H1 (cell line): ENCODE results near the gene FBLN2. TPM values are rescaled to one million over a fixed set of nuclear protein-coding genes. Genes with fewer than 3 reads are reported as not detected.

ENCODE experiments used
- BRCA1 ChIP-seq: IDR thresholded peaks from 2 replicates; pipeline ENCODE4 v1.6.1; 2012; ENCODE audit warnings: low read depth, low read length, improper control_type of control experiment
- HDAC6 ChIP-seq: IDR thresholded peaks from one replicate; pipeline ENCODE4 v1.7.1; 2012; ENCODE audit warnings: low read depth, mild to moderate bottlenecking, inconsistent platforms, low read length, moderate library complexity
- KDM5A ChIP-seq: fragments of 200-600 bp; IDR thresholded peaks from 2 replicates; pipeline ENCODE4 v1.7.1; 2012; ENCODE audit warnings: mild to moderate bottlenecking, low read length, inconsistent platforms, mixed read lengths
- SIN3A ChIP-seq, 2 experiments: IDR thresholded peaks in 1 of 2; conservative IDR thresholded peaks in 1 of 2; 2 replicates each; pipeline ENCODE4 v1.6.1; 2011 to 2012; ENCODE audit warnings: low read length in 2 of 2, improper control_type of control experiment in 1 of 2, low read depth in 1 of 2, mild to moderate bottlenecking in 1 of 2
- polyA plus RNA-seq, 7 experiments: library from polyadenylated mRNA; depleted of rRNA in 3 of 7; stranded (reverse) in 5 of 7; unstranded in 2 of 7; fragments of >200 nt in 5 of 7; fragments of 200-250 nt in 2 of 7; gene quantifications; 1 replicate in 5 of 7; 2 replicates in 1 of 7; 4 replicates in 1 of 7; pipeline versions ENCODE4 v1.2.1 to v1.2.3, GENCODE V29; 2011 to 2013; ENCODE audit warnings: missing spikeins in 2 of 7, mixed read lengths in 2 of 7
- total RNA-seq: library from RNA; stranded (reverse); fragmentation: NEBNext Ultra II Directional; extraction: Animal tissue kit (Norgen Biotek cat#: 25700); gene quantifications from 2 replicates; pipeline ENCODE4 v1.2.1, GENCODE V29; 2021
- TF ChIP-seq, protein P1 (sequence below): fragments of 300-600 bp; sonication (generic); IDR thresholded peaks from 2 replicates; pipeline ENCODE4 v1.7.1; 2012; ENCODE audit warnings: low read length, moderate library complexity, mild to moderate bottlenecking, inconsistent platforms; ENCODE audit not compliant: insufficient replicate concordance
- TF ChIP-seq, protein P2 (sequence below), 3 experiments: IDR thresholded peaks; 1 replicate in 2 of 3; 2 replicates in 1 of 3; pipeline versions ENCODE4 v1.5.1 to v1.6.1; 2011; ENCODE audit warnings: low read length in 3 of 3, mild to moderate bottlenecking in 3 of 3, inconsistent platforms in 2 of 3, low read depth in 1 of 3, moderate library complexity in 1 of 3; ENCODE audit not compliant: insufficient read depth in 1 of 3; ENCODE audit errors: control extremely low read depth in 1 of 3

The FBLN2 gene
- total and polyA plus RNA-seq, 2 of the 8 experiments (the other 6 are each of a cell fraction or from before 2014, with no cell fraction given), result 17.4 to 24.2 TPM

DNA sequence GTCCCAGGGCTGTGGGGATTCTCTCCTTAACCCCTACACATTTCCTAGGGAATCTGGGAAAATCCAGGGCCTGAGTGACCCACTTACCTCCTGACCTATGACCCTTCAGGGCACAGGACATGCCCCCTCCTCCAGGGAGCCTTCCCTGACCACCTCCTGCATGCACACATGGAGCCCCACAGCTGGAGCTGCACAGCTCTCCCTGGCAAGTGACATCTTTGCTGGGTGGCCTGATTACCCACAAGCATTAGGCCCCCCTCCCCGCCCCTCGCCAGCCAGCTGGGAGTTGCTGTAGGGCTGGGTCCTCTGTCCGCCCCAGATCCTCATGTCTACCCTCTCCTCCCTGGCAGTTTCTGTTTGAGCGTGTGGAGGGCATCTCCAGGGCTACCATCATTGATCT is 47.4 kb upstream of the FBLN2 start (continued):
- TF ChIP-seq, protein P1, sequence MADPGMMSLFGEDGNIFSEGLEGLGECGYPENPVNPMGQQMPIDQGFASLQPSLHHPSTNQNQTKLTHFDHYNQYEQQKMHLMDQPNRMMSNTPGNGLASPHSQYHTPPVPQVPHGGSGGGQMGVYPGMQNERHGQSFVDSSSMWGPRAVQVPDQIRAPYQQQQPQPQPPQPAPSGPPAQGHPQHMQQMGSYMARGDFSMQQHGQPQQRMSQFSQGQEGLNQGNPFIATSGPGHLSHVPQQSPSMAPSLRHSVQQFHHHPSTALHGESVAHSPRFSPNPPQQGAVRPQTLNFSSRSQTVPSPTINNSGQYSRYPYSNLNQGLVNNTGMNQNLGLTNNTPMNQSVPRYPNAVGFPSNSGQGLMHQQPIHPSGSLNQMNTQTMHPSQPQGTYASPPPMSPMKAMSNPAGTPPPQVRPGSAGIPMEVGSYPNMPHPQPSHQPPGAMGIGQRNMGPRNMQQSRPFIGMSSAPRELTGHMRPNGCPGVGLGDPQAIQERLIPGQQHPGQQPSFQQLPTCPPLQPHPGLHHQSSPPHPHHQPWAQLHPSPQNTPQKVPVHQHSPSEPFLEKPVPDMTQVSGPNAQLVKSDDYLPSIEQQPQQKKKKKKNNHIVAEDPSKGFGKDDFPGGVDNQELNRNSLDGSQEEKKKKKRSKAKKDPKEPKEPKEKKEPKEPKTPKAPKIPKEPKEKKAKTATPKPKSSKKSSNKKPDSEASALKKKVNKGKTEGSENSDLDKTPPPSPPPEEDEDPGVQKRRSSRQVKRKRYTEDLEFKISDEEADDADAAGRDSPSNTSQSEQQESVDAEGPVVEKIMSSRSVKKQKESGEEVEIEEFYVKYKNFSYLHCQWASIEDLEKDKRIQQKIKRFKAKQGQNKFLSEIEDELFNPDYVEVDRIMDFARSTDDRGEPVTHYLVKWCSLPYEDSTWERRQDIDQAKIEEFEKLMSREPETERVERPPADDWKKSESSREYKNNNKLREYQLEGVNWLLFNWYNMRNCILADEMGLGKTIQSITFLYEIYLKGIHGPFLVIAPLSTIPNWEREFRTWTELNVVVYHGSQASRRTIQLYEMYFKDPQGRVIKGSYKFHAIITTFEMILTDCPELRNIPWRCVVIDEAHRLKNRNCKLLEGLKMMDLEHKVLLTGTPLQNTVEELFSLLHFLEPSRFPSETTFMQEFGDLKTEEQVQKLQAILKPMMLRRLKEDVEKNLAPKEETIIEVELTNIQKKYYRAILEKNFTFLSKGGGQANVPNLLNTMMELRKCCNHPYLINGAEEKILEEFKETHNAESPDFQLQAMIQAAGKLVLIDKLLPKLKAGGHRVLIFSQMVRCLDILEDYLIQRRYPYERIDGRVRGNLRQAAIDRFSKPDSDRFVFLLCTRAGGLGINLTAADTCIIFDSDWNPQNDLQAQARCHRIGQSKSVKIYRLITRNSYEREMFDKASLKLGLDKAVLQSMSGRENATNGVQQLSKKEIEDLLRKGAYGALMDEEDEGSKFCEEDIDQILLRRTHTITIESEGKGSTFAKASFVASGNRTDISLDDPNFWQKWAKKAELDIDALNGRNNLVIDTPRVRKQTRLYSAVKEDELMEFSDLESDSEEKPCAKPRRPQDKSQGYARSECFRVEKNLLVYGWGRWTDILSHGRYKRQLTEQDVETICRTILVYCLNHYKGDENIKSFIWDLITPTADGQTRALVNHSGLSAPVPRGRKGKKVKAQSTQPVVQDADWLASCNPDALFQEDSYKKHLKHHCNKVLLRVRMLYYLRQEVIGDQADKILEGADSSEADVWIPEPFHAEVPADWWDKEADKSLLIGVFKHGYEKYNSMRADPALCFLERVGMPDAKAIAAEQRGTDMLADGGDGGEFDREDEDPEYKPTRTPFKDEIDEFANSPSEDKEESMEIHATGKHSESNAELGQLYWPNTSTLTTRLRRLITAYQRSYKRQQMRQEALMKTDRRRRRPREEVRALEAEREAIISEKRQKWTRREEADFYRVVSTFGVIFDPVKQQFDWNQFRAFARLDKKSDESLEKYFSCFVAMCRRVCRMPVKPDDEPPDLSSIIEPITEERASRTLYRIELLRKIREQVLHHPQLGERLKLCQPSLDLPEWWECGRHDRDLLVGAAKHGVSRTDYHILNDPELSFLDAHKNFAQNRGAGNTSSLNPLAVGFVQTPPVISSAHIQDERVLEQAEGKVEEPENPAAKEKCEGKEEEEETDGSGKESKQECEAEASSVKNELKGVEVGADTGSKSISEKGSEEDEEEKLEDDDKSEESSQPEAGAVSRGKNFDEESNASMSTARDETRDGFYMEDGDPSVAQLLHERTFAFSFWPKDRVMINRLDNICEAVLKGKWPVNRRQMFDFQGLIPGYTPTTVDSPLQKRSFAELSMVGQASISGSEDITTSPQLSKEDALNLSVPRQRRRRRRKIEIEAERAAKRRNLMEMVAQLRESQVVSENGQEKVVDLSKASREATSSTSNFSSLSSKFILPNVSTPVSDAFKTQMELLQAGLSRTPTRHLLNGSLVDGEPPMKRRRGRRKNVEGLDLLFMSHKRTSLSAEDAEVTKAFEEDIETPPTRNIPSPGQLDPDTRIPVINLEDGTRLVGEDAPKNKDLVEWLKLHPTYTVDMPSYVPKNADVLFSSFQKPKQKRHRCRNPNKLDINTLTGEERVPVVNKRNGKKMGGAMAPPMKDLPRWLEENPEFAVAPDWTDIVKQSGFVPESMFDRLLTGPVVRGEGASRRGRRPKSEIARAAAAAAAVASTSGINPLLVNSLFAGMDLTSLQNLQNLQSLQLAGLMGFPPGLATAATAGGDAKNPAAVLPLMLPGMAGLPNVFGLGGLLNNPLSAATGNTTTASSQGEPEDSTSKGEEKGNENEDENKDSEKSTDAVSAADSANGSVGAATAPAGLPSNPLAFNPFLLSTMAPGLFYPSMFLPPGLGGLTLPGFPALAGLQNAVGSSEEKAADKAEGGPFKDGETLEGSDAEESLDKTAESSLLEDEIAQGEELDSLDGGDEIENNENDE, result no peak
- no peak for TF ChIP-seq BRCA1
- TF ChIP-seq HDAC6, result no peak
- no peak for TF ChIP-seq KDM5A
- no peak for TF ChIP-seq SIN3A (conservative IDR thresholded peaks at IDR 0.05 in 1 of 2, IDR thresholded peaks at IDR 0.05 in 1 of 2; ENCODE audit: low read depth in 1 of 2, low read length in 2 of 2)
- TF ChIP-seq, protein P2, sequence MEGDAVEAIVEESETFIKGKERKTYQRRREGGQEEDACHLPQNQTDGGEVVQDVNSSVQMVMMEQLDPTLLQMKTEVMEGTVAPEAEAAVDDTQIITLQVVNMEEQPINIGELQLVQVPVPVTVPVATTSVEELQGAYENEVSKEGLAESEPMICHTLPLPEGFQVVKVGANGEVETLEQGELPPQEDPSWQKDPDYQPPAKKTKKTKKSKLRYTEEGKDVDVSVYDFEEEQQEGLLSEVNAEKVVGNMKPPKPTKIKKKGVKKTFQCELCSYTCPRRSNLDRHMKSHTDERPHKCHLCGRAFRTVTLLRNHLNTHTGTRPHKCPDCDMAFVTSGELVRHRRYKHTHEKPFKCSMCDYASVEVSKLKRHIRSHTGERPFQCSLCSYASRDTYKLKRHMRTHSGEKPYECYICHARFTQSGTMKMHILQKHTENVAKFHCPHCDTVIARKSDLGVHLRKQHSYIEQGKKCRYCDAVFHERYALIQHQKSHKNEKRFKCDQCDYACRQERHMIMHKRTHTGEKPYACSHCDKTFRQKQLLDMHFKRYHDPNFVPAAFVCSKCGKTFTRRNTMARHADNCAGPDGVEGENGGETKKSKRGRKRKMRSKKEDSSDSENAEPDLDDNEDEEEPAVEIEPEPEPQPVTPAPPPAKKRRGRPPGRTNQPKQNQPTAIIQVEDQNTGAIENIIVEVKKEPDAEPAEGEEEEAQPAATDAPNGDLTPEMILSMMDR (IDR thresholded peaks at IDR 0.05; ENCODE audit: control extremely low read depth in 1 of 3, insufficient read depth in 1 of 3, low read depth in 1 of 3, low read length in 3 of 3), result no peak
- TF ChIP-seq, all 59 proteins: peak for 0
